C4-2B (cell line): ENCODE results near the gene ERICH6B.

ENCODE experiments used
- ZFX ChIP-seq: fragments of 450-650 bp; IDR thresholded peaks from 2 replicates; pipeline ENCODE4 v1.6.1; 2017
- TF ChIP-seq, protein P1 (sequence below): fragments of 450-650 bp; conservative IDR thresholded peaks from 2 replicates; pipeline ENCODE4 v1.5.1; 2017; ENCODE audit warnings: mild to moderate bottlenecking

DNA sequence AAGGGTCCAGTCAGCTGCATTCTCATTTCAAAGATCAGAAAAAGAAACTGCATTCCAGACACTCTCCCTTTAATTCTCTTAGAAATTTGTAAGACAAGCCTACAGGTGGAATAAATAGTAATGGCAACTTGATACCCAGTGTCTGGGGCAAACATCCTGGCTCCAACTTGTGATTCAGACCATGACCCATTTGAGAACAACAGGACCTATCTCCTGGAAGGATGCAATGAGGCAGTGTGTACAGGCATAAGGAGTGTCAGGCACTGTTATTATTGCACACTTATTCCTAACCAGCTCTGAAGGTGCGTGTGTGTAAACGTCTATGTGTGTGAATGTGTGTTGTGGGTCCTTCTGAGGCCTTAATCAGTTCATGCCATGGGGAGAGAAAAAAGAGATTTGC lies 13.9 kb downstream of the ERICH6B start:
- TF ChIP-seq, protein P1, sequence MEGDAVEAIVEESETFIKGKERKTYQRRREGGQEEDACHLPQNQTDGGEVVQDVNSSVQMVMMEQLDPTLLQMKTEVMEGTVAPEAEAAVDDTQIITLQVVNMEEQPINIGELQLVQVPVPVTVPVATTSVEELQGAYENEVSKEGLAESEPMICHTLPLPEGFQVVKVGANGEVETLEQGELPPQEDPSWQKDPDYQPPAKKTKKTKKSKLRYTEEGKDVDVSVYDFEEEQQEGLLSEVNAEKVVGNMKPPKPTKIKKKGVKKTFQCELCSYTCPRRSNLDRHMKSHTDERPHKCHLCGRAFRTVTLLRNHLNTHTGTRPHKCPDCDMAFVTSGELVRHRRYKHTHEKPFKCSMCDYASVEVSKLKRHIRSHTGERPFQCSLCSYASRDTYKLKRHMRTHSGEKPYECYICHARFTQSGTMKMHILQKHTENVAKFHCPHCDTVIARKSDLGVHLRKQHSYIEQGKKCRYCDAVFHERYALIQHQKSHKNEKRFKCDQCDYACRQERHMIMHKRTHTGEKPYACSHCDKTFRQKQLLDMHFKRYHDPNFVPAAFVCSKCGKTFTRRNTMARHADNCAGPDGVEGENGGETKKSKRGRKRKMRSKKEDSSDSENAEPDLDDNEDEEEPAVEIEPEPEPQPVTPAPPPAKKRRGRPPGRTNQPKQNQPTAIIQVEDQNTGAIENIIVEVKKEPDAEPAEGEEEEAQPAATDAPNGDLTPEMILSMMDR: no peak
- TF ChIP-seq ZFX: no peak
